H1 (cell line): Measurements from ENCODE around the gene EIF4ENIF1. TPM values are rescaled to one million over a fixed set of nuclear protein-coding genes. Genes with fewer than 3 reads are reported as not detected.

Source experiments
- JUND ChIP-seq: IDR thresholded peaks from 2 replicates; pipeline ENCODE4 v1.6.1; 2011; ENCODE audit warnings: mild to moderate bottlenecking, improper control_type of control experiment, low read length
- KDM4A ChIP-seq: IDR thresholded peaks from one replicate; pipeline ENCODE4 v1.7.1; 2012; ENCODE audit warnings: low read depth, mild to moderate bottlenecking, moderate library complexity, low read length, inconsistent platforms; ENCODE audit not compliant: severe bottlenecking
- SRF ChIP-seq: IDR thresholded peaks from 2 replicates; pipeline ENCODE4 v1.6.1; 2011; ENCODE audit warnings: mild to moderate bottlenecking, low read depth, low read length, moderate library complexity
- polyA plus RNA-seq, 7 experiments: library from polyadenylated mRNA; depleted of rRNA in 3 of 7; stranded (reverse) in 5 of 7; unstranded in 2 of 7; fragments of >200 nt in 5 of 7; fragments of 200-250 nt in 2 of 7; gene quantifications; 1 replicate in 5 of 7; 2 replicates in 1 of 7; 4 replicates in 1 of 7; pipeline versions ENCODE4 v1.2.1 to v1.2.3, GENCODE V29; 2011 to 2013; ENCODE audit warnings: missing spikeins in 2 of 7, mixed read lengths in 2 of 7
- total RNA-seq: library from RNA; stranded (reverse); fragmentation: NEBNext Ultra II Directional; extraction: Animal tissue kit (Norgen Biotek cat#: 25700); gene quantifications from 2 replicates; pipeline ENCODE4 v1.2.1, GENCODE V29; 2021

The EIF4ENIF1 gene
- total and polyA plus RNA-seq, 2 of the 8 experiments (the other 6 are each of a cell fraction or from before 2014, with no cell fraction given) = 21.9 to 23.6 TPM

GRCh38 chr22:31394326-31394725 is 95.3 kb downstream of the EIF4ENIF1 start (continued):
- no peak for TF ChIP-seq KDM4A
- TF ChIP-seq SRF = no peak
- no peak for TF ChIP-seq JUND
